Measurements from ENCODE around the gene RBP7.
"Not testable (repeated sequence)": the region's sequence is repeated elsewhere in the genome, so short reads cannot be mapped to it uniquely, and the experiment has no call there.

GRCh38 chr1:10021992-10022391 lies 25.0 kb downstream of the RBP7 start:
- TF ChIP-seq CTCF (conservative IDR thresholded peaks at IDR 0.05; ENCODE audit: low read length); EZH2phosphoT487 (IDR thresholded peaks at IDR 0.05; ENCODE audit: borderline replicate concordance): not testable (repeated sequence)

Measured in Loucy (cell line).